EH (cell line): ENCODE results near the gene OSBPL9.
A peak's percentile ranks its signal among the peaks of the same experiment; 100 is the strongest.
"Not testable (repeated sequence)": the region's sequence is repeated elsewhere in the genome, so short reads cannot be mapped to it uniquely, and the experiment has no call there.

Experiments used
- DNase-seq: peaks from one replicate; pipeline ENCODE4 v3.0.0-alpha.2; 2015; ENCODE audit warnings: low read depth

Gene OSBPL9

DNA sequence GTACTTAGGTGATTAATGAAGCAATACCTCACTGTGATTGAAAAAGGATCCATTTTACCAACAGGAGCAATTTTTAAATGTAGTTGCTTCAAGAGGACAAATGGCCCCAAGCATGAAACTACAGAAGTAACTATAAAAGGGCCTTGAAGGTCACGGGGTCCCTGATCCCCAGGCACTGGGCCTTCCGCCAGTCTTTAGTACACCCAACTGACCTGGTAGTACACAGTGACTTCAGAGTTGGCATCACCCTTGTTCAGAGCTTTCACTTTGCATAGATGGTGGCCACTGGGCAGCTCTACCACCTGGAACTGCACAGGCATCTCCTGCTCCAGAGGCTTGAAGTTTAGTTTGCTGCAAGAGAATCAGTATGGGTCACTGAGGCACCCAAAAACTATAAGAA, 177.4 kb downstream of the OSBPL9 start:
- no peak for DNase-seq

DNA sequence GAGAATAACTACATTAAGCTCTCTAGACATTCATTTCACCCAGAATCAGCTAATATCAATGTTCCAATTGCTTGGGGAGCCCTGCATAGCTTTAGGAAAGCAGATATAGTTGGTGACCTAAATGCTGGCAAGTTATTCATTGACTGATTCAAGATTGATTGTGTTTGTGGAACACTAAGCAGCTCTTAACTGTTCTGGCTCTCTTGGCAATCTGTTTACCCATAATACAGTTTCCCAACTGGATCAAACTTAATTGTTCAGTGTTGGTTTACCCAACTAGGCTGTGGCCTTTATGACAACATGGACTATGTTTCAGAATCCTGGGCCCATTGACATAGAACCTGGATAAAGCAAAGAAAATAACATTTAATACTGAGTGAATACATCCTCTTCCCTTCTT, 178.0 kb downstream of the OSBPL9 start:
- no peak for DNase-seq

DNA sequence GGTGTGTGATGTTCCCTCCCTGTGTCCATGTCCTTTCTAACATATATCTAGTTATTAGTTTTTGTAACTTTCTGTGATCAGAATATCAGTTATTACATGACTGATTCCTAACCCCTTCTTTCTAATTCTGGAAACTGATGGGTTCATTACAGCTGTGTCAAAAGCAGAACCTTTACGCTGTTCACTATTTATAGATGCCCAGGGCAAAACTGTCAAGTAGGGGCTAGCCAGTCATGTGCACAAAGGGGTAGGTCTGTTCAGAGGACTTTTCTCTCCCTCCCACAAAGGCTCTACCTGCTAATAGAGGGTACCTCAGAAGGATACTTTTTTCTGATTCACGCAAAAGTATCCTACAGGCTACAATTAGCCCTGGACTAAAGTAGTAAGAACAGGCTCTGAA, 182.5 kb downstream of the OSBPL9 start:
- DNase-seq, result no peak

DNA sequence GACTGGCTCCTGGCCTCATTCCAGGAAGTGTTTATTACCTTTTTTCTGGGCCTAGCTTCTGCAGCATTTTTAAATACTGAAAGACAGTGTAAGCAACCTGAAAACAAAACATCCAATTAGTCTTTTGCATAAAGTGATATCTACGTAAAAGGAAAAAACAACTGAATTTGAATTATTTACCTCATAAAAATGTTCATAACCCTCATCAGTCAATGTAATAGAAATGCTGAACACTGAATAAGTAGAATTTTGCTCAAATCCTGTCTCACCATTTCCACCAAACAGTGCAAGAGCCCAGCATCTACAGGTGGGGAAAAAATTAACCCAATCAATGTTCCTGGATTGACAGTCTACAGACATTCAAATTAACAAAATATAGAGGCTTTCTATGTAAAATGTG, 197.6 kb downstream of the OSBPL9 start:
- DNase-seq, result no peak

DNA sequence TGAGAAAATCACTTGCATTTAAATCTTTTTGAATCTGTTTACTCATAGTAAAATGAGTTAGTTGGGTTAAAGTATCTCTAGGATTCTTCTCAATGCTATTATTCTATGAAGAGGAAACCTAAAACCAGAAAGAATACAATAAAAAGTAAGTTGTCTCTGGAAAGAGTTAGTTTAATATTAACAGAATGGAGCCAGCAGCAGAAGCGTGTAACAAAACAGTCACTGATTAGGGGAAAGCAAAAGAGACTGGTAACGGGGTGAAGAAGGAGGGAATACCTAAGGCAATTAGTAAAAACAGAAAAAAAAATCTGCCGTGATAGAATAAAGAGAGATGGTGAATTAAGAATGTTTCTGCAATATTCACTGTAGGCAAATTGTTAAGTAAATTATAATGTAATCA, 201.6 kb downstream of the OSBPL9 start:
- DNase-seq, result no peak

DNA sequence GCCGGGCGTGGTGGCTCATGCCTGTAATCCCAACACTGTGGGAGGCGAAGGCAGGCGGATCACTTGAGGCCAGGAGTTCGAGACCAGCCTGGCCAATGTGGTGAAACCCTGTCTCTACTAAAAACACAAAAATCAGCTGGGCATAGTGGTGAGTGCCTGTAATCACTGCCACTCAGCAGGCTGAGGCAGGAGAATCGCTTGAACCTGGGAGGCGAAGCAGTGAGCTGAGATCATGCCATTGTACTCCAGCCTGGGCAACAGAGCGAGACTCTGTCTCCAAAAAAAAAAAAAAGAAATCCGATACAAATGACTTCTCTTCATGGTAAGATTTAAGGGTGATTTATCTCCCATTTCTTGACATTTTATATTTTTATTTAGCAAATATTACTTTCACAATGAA, 202.1 kb downstream of the OSBPL9 start:
- DNase-seq, result not testable (repeated sequence)

DNA sequence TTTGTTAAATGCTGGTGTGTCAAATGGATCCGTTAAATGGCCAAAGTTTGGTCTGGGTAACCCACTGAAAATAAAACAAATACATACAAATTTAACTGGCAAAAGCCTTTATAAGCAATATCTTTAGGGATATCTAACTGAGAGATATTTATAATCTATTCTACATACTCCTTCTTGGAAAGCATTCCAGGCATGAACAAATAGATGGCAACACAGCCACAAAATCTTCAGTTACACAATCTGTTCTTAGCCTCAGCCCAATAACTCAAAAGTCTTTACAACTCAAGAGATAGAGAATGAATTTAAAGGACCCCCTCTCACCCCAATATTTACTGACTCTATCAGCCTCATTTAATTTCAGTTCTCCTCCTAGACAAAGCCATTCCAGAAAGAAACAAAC, 202.9 kb downstream of the OSBPL9 start:
- peak; percentile 28 for DNase-seq

DNA sequence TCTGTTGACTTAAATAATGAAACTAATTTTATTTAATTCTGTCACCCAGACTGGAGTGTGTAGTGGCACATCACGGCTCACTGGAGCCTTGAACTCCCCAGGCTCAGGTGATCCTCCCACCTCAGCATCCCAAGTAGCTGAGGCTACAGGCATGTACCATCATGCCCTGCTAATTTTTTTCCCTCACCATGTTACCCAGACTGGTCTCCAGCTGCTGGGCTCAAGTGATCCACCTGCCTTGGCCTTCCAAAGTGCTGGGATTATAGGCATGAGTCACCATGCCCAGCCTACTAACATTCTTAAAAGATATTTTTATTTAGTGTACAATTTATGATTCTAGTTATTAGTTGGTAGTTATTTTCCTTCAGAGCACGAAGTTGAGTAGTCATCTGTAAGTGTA, 212.2 kb downstream of the OSBPL9 start:
- DNase-seq, result peak; percentile 9

DNA sequence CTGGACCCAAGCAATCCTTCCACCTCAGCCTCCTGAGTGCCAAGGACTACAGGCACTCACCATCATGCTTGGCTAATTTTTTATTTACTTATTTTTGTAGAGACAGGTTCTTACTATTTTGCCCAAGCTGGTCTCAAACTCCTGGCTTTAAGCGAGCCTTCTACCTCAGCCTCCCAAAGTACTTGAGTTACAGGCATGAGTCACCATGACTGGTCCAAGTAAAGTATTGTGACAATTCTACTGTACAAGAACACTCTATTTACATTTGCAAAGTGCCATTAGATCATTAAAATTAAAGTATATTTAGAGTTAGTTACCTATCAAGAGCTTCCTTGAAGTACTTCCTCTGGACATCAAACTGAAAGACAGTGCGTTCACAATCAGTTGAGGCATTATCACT, 216.8 kb downstream of the OSBPL9 start:
- peak; percentile 23 for DNase-seq

DNA sequence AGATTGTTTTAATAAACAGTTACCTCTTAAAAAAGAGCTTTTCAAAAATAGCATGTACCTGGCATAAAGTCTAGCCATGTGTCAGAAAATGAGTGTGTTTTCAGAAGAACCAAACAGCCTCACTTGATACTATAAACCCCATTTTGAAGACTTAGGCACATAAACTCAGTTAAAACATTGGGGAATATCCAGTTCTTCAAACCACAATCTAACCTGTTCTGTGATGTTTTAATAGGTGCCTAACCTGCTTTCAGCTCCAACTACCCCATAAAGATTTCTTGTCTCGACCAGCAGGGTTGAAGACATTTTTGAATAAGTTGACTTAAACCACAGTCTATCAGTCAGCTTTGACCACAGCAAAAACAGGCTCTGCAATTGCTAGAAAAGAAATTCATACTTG, 220.4 kb downstream of the OSBPL9 start:
- no peak for DNase-seq
